ENCODE results near the gene CDC14A. TPM values are rescaled to one million over a fixed set of nuclear protein-coding genes. Genes with fewer than 3 reads are reported as not detected.
"Not testable (repeated sequence)": the region's sequence is repeated elsewhere in the genome, so short reads cannot be mapped to it uniquely, and the experiment has no call there.

Gene CDC14A
- polyA plus RNA-seq, 1 of the 3 experiments (the other 2 are of a cell fraction): 2.2 TPM

GRCh38 chr1:100331146-100331545 is 21.2 kb upstream of the CDC14A start:
- POLR2A ChIA-PET, DNase-seq: not testable (repeated sequence)

GRCh38 chr1:100332331-100332730 is 20.0 kb upstream of the CDC14A start:
- Histone ChIP-seq H3K79me2 (ENCODE audit: insufficient read depth) (no peaks in the 10 kb centered on the region), H3K4me2 (no peak overlapping the region), H3K36me3 (replicated peaks in 1 of 2; ENCODE audit: control insufficient read depth in 1 of 2, insufficient read depth in 2 of 2, low read length in 1 of 2) (no peaks in the 10 kb centered on the region), H3K4me3 (ENCODE audit: low read depth in 2 of 2, low read length in 1 of 2) (no peak overlapping the region), H3F3A (replicated peaks; ENCODE audit: insufficient read depth) (peaks cover 3% of the 10 kb centered on the region), H3K27me3 (ENCODE audit: insufficient read depth) (no peaks in the 10 kb centered on the region), H3K4me1 (ENCODE audit: control insufficient read depth in 1 of 2, insufficient read depth in 2 of 2, low read depth in 1 of 2, low read length in 1 of 2) (no peaks in the 10 kb centered on the region), H3K9me2 (no peaks in the 10 kb centered on the region), H3K9ac (no peak overlapping the region), H2AFZ (ENCODE audit: low read depth) (no peak overlapping the region), H3K27ac (ENCODE audit: low read depth in 2 of 2, low read length in 1 of 2) (no peak overlapping the region), H3K9me3 (no peaks in the 10 kb centered on the region), H4K20me1 (ENCODE audit: insufficient read depth) (no peaks in the 10 kb centered on the region)
- 79% methylated on average over 9 of the region's 9 CpGs for WGBS (ENCODE audit: low lambda C conversion rate)
- TF ChIP-seq USF1 (IDR thresholded peaks at IDR 0.05; ENCODE audit: borderline replicate concordance, low read depth) (no peak), RCOR1 (IDR thresholded peaks at IDR 0.05; ENCODE audit: low read length) (no peak), NRF1 (IDR thresholded peaks at IDR 0.05; ENCODE audit: low read depth, low read length) (no peak), JUND (IDR thresholded peaks at IDR 0.05) (no peak), GATA2 (CRISPR knock-in tag; IDR thresholded peaks at IDR 0.05) (no peak)
- CTCF ChIA-PET: no interaction called here
- POLR2A ChIA-PET: no interaction called here
- no peak for DNase-seq

More at GRCh38 chr1:100331146-100331545, 21.2 kb upstream of the CDC14A start:
- whole genome bisulfite sequencing (ENCODE audit: low lambda C conversion rate): 24% methylated on average over 2 of the region's 2 CpGs
- H4K20me1 ChIP-seq (ENCODE audit: insufficient read depth); H3K4me2 ChIP-seq; H3K79me2 ChIP-seq (ENCODE audit: insufficient read depth); H3K9ac ChIP-seq; H3K27me3 ChIP-seq (ENCODE audit: insufficient read depth); H3K27ac ChIP-seq (ENCODE audit: low read depth in 2 of 2, low read length in 1 of 2); H3K9me2 ChIP-seq; H3K36me3 ChIP-seq (replicated peaks in 1 of 2; ENCODE audit: control insufficient read depth in 1 of 2, insufficient read depth in 2 of 2, low read length in 1 of 2); H3K4me3 ChIP-seq (ENCODE audit: low read depth in 2 of 2, low read length in 1 of 2); CTCF ChIA-PET; H2AFZ ChIP-seq (ENCODE audit: low read depth); H3K9me3 ChIP-seq; H3F3A ChIP-seq (replicated peaks; ENCODE audit: insufficient read depth); H3K4me1 ChIP-seq (ENCODE audit: control insufficient read depth in 1 of 2, insufficient read depth in 2 of 2, low read depth in 1 of 2, low read length in 1 of 2): not testable (repeated sequence)

- DNase-seq: no peak
- no peaks in the 10 kb centered on the region for H3K9me3 ChIP-seq
- no peak overlapping the region for H3K27ac ChIP-seq (ENCODE audit: low read depth in 2 of 2, low read length in 1 of 2)
- no peaks in the 10 kb centered on the region for H3K79me2 ChIP-seq (ENCODE audit: insufficient read depth)
- H2AFZ ChIP-seq (ENCODE audit: low read depth): no peak overlapping the region
- H3K36me3 ChIP-seq (replicated peaks in 1 of 2; ENCODE audit: control insufficient read depth in 1 of 2, insufficient read depth in 2 of 2, low read length in 1 of 2): no peaks in the 10 kb centered on the region
- ChIA-PET POLR2A (no interaction called here), CTCF (interaction anchor here (0.8 kb wide), 1 partner anchor 18 kb away, joined by 3 read pairs; no protein-coding TSS in a partner anchor)
- no peaks in the 10 kb centered on the region for H3K9me2 ChIP-seq
- H3K9ac ChIP-seq: no peak overlapping the region
- H3K4me1 ChIP-seq (ENCODE audit: control insufficient read depth in 1 of 2, insufficient read depth in 2 of 2, low read depth in 1 of 2, low read length in 1 of 2): no peaks in the 10 kb centered on the region
- H3K27me3 ChIP-seq (ENCODE audit: insufficient read depth): no peaks in the 10 kb centered on the region
- 50% methylated on average over 1 of the region's 1 CpG for WGBS (ENCODE audit: low lambda C conversion rate)
- H3F3A ChIP-seq (replicated peaks; ENCODE audit: insufficient read depth): peaks cover 3% of the 10 kb centered on the region
- no peak overlapping the region for H3K4me3 ChIP-seq (ENCODE audit: low read depth in 2 of 2, low read length in 1 of 2)
- H4K20me1 ChIP-seq (ENCODE audit: insufficient read depth): no peaks in the 10 kb centered on the region
- no peak overlapping the region for H3K4me2 ChIP-seq
- no peak for TF ChIP-seq TEAD4 (IDR thresholded peaks at IDR 0.05; ENCODE audit: borderline replicate concordance, insufficient read depth)
- no peak for TF ChIP-seq ELF1 (IDR thresholded peaks at IDR 0.05)
- no peak for TF ChIP-seq ZBTB33 (IDR thresholded peaks at IDR 0.05; ENCODE audit: borderline replicate concordance, low read depth)
- TF ChIP-seq TAF1 (IDR thresholded peaks at IDR 0.05; ENCODE audit: borderline replicate concordance, low read depth, low read length): no peak
- TF ChIP-seq NFIC (IDR thresholded peaks at IDR 0.05; ENCODE audit: borderline replicate concordance): no peak
- no peak for TF ChIP-seq REST (IDR thresholded peaks at IDR 0.05; ENCODE audit: low read depth, low read length)
- no peak for TF ChIP-seq EP300 (IDR thresholded peaks at IDR 0.05; ENCODE audit: borderline replicate concordance in 1 of 2, low read depth in 1 of 2, low read length in 1 of 2)
- TF ChIP-seq CTCF (IDR thresholded peaks at IDR 0.05): no peak
- TF ChIP-seq MXI1 (IDR thresholded peaks at IDR 0.05; ENCODE audit: low read depth, low read length): no peak
- TF ChIP-seq GATA2 (CRISPR knock-in tag; IDR thresholded peaks at IDR 0.05): no peak
- TF ChIP-seq FOXM1 (IDR thresholded peaks at IDR 0.05; ENCODE audit: low read depth): no peak
Measured at GRCh38 chr1:100335436-100335835, 16.9 kb upstream of the CDC14A start.

Data from SK-N-SH (cell line).